Astrocyte (in vitro differentiated cells and primary cell): Measurements from ENCODE around the gene POLE. TPM values are rescaled to one million over a fixed set of nuclear protein-coding genes. Genes with fewer than 3 reads are reported as not detected.

Experiments used
- DNase-seq: peaks from one replicate; pipeline ENCODE4 v3.0.0-alpha.2; 2010; ENCODE audit warnings: low read depth
- FAIRE-seq: peaks from 2 replicates; lab custom pipeline; 2011; peaks lifted over from hg19 to GRCh38; lab: Jason Lieb, UNC
- H2AFZ ChIP-seq: 2 replicates; pipeline ENCODE4 v1.6.0; 2012; ENCODE audit warnings: low read depth, low read length, inconsistent platforms
- H3K27ac ChIP-seq: 2 replicates; pipeline ENCODE4 v1.5.1; 2011; ENCODE audit warnings: low read depth, low read length, inconsistent platforms
- H3K27me3 ChIP-seq: 2 replicates; pipeline ENCODE4 v1.6.0; 2011; ENCODE audit warnings: low read length, inconsistent platforms; ENCODE audit not compliant: insufficient read depth
- H3K36me3 ChIP-seq: 2 replicates; pipeline ENCODE4 v1.5.1; 2011; ENCODE audit warnings: low read length, inconsistent platforms; ENCODE audit not compliant: insufficient read depth
- H3K4me1 ChIP-seq: 2 replicates; pipeline ENCODE4 v1.5.1; 2011; ENCODE audit warnings: low read length, inconsistent platforms; ENCODE audit not compliant: insufficient read depth
- H3K4me2 ChIP-seq: 2 replicates; pipeline ENCODE4 v1.6.0; 2012; ENCODE audit warnings: low read length, inconsistent platforms
- H3K4me3 ChIP-seq: 2 replicates; pipeline ENCODE4 v1.5.1; 2011; ENCODE audit warnings: low read depth, mild to moderate bottlenecking, low read length, inconsistent platforms; ENCODE audit not compliant: insufficient read depth
- H3K79me2 ChIP-seq: 2 replicates; pipeline ENCODE4 v1.6.0; 2012; ENCODE audit warnings: mild to moderate bottlenecking, low read length, inconsistent platforms; ENCODE audit not compliant: insufficient read depth
- H3K9ac ChIP-seq: 2 replicates; pipeline ENCODE4 v1.6.0; 2012; ENCODE audit warnings: mild to moderate bottlenecking, low read length, inconsistent platforms
- H3K9me3 ChIP-seq: 2 replicates; pipeline ENCODE4 v1.5.1; 2012; ENCODE audit warnings: low read depth, mild to moderate bottlenecking, low read length, inconsistent platforms; ENCODE audit not compliant: insufficient read depth
- H4K20me1 ChIP-seq: 2 replicates; pipeline ENCODE4 v1.6.0; 2012; ENCODE audit warnings: low read length, inconsistent platforms; ENCODE audit not compliant: insufficient read depth
- H3K27ac Mint-ChIP-seq: one replicate; pipeline ENCODE4 v1.8.0; 2021; ENCODE audit warnings: mild to moderate bottlenecking, mixed read lengths; ENCODE audit not compliant: unreplicated experiment
- H3K27me3 Mint-ChIP-seq: one replicate; pipeline ENCODE4 v1.8.0; 2021; ENCODE audit warnings: low read depth, mixed read lengths; ENCODE audit not compliant: unreplicated experiment
- H3K36me3 Mint-ChIP-seq: one replicate; pipeline ENCODE4 v1.8.0; 2021; ENCODE audit warnings: low read depth, mixed read lengths; ENCODE audit not compliant: unreplicated experiment
- H3K4me1 Mint-ChIP-seq: one replicate; pipeline ENCODE4 v1.8.0; 2021; ENCODE audit warnings: low read depth, mixed read lengths; ENCODE audit not compliant: unreplicated experiment
- H3K4me3 Mint-ChIP-seq: one replicate; pipeline ENCODE4 v1.8.0; 2021; ENCODE audit warnings: mild to moderate bottlenecking, moderate library complexity, mixed read lengths; ENCODE audit not compliant: unreplicated experiment
- H3K9me3 Mint-ChIP-seq: one replicate; pipeline ENCODE4 v1.8.0; 2021; ENCODE audit warnings: mild to moderate bottlenecking, mixed read lengths; ENCODE audit not compliant: unreplicated experiment
- EZH2 ChIP-seq: IDR thresholded peaks from 2 replicates; pipeline ENCODE4 v1.6.1; 2012; ENCODE audit warnings: mild to moderate bottlenecking, low read length, inconsistent platforms; ENCODE audit not compliant: insufficient read depth
- total RNA-seq: library from RNA; stranded (reverse); gene quantifications from 2 replicates; pipeline ENCODE4 v1.2.1, GENCODE V29; 2021
- TF ChIP-seq, protein P1 (sequence below): IDR thresholded peaks from 2 replicates; pipeline ENCODE4 v1.5.1; 2011; ENCODE audit warnings: low read depth, mild to moderate bottlenecking, inconsistent platforms, low read length, moderate library complexity; ENCODE audit not compliant: insufficient read depth

The POLE gene
- total RNA-seq, 1 donor from 2014 or later: 15.4 TPM

DNA sequence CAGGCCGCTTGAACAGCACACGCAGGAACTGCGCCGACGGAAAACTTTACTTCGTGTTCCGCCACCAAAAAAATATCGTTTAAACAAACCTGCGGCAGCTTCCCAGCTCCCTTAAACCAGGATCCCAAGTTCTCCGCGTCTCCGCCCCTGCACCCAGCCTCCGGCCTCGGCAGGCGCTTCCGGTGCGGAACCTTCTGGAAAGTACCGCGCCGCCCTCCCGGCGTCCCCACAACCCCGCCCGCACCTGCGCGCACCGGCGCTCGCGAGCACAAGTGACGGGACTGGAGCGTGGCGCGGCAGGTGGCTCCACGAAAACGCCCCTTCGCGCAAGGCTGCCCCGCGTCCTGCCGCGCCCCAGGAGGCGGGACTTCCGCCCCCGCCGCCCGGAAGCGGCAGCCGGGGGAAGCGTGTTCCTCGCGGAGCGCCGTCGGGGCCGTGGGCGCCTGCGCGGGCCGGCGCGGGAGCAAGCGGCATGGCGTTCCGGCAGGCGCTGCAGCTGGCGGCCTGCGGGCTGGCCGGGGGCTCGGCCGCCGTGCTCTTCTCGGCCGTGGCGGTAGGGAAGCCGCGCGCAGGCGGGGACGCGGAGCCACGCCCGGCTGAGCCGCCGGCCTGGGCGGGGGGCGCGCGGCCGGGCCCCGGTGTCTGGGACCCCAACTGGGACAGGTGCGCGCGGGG is 23.4 kb upstream of the POLE start, which contains the start of gene PGAM5:
Gene PGAM5, plus strand, starts transcription at position 438 of the 675 bp plus-strand sequence. Its CDS starts 35 bp downstream, at position 473.
- Histone ChIP-seq H4K20me1 (peaks cover 39% of the 10 kb centered on the region), H3K9ac (peak within 1 kb of the TSS; percentile 87), H3K27ac (peak within 1 kb of the TSS; percentile 52), H3K27me3 (no peaks in the 10 kb centered on the region), H3K4me1 (peaks cover 7% of the 10 kb centered on the region), H3K79me2 (peaks cover 49% of the 10 kb centered on the region), H2AFZ (peak within 1 kb of the TSS; percentile 74), H3K4me3 (peak within 1 kb of the TSS; percentile 98), H3K36me3 (peaks cover 2% of the 10 kb centered on the region), H3K9me3 (no peaks in the 10 kb centered on the region), H3K4me2 (peak within 1 kb of the TSS; percentile 92)
- H3K9me3 Mint-ChIP-seq: no peaks in the 10 kb centered on the region
- peaks cover 4% of the 10 kb centered on the region for H3K36me3 Mint-ChIP-seq
- DNase-seq (peak; percentile 60), FAIRE-seq (no peak)
- H3K27me3 Mint-ChIP-seq: no peaks in the 10 kb centered on the region
- no peak for TF ChIP-seq EZH2
- TF ChIP-seq, protein P1, sequence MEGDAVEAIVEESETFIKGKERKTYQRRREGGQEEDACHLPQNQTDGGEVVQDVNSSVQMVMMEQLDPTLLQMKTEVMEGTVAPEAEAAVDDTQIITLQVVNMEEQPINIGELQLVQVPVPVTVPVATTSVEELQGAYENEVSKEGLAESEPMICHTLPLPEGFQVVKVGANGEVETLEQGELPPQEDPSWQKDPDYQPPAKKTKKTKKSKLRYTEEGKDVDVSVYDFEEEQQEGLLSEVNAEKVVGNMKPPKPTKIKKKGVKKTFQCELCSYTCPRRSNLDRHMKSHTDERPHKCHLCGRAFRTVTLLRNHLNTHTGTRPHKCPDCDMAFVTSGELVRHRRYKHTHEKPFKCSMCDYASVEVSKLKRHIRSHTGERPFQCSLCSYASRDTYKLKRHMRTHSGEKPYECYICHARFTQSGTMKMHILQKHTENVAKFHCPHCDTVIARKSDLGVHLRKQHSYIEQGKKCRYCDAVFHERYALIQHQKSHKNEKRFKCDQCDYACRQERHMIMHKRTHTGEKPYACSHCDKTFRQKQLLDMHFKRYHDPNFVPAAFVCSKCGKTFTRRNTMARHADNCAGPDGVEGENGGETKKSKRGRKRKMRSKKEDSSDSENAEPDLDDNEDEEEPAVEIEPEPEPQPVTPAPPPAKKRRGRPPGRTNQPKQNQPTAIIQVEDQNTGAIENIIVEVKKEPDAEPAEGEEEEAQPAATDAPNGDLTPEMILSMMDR: no peak
- peak within 1 kb of the TSS; percentile 91 for H3K27ac Mint-ChIP-seq
- peaks cover 1% of the 10 kb centered on the region for H3K4me1 Mint-ChIP-seq
- H3K4me3 Mint-ChIP-seq: peak within 1 kb of the TSS; percentile 90

DNA sequence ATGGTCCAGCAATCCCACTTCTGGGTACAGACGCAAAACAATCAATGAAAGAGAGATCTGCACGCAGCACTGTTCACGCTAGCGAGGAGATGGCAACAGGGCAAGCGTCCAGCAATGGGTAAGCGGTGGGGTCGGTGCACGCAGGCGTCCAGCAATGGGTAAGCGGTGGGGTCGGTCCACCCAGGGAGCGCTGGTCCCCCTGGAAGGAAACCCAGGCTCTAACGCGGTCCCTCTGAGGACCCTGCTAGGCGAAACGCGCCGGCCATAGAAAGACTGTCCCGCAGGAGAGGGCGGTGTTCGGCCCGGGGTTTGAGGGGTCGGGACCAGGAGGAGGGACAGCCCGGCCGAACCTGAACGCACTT is 22.9 kb upstream of the POLE start:
- H3K27ac Mint-ChIP-seq: peak overlapping the region; percentile 91
- DNase-seq (no peak), FAIRE-seq (no peak)
- Histone ChIP-seq H3K9me3 (no peaks in the 10 kb centered on the region), H3K27me3 (no peaks in the 10 kb centered on the region), H3K4me3 (peak overlapping the region; percentile 98), H3K9ac (peak overlapping the region; percentile 87), H3K4me2 (peak overlapping the region; percentile 92), H3K36me3 (peaks cover 2% of the 10 kb centered on the region), H3K4me1 (peaks cover 7% of the 10 kb centered on the region), H3K27ac (peak overlapping the region; percentile 52), H3K79me2 (peaks cover 49% of the 10 kb centered on the region), H4K20me1 (peaks cover 39% of the 10 kb centered on the region), H2AFZ (peak overlapping the region; percentile 74)
- H3K9me3 Mint-ChIP-seq: no peaks in the 10 kb centered on the region
- H3K4me3 Mint-ChIP-seq: peak overlapping the region; percentile 89
- no peak for TF ChIP-seq EZH2
- H3K4me1 Mint-ChIP-seq: peaks cover 1% of the 10 kb centered on the region
- no peaks in the 10 kb centered on the region for H3K27me3 Mint-ChIP-seq
- H3K36me3 Mint-ChIP-seq: peaks cover 4% of the 10 kb centered on the region

DNA sequence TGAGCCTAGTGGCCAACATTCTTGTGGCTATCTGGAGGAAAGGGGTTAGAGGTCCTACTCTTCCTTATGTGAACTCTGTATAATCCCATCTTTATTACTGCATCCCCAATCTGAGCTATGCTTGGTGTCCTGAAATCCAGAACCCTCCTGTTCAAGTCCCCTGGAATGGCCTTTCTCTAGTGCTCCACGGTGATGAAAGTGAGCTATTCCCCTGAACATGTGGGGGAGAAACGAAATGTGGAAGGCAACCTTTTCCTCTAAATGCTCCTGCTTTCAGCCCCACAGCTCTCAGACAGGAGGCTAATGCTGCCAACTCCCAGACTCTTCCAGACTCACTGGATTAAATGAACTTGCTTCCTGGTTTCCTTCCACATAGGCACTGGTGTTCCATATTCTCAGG is 21.0 kb upstream of the POLE start:
- no peak for DNase-seq
- Mint-ChIP-seq H3K4me3 (peak overlapping the region; percentile 89), H3K4me1 (peaks cover 10% of the 10 kb centered on the region), H3K9me3 (no peaks in the 10 kb centered on the region), H3K27ac (no peak overlapping the region), H3K36me3 (peaks cover 6% of the 10 kb centered on the region), H3K27me3 (no peaks in the 10 kb centered on the region)
- peaks cover 30% of the 10 kb centered on the region for H3K79me2 ChIP-seq
- TF ChIP-seq EZH2: no peak
- TF ChIP-seq, protein P1: no peak
- H3K9me3 ChIP-seq: no peaks in the 10 kb centered on the region
- peaks cover 20% of the 10 kb centered on the region for H4K20me1 ChIP-seq
- H3K36me3 ChIP-seq: no peaks in the 10 kb centered on the region
- FAIRE-seq: no peak
- H3K9ac ChIP-seq: no peak overlapping the region
- no peak overlapping the region for H3K27ac ChIP-seq
- no peak overlapping the region for H2AFZ ChIP-seq
- H3K4me2 ChIP-seq: no peak overlapping the region
- no peaks in the 10 kb centered on the region for H3K27me3 ChIP-seq
- no peak overlapping the region for H3K4me3 ChIP-seq
- H3K4me1 ChIP-seq: peaks cover 7% of the 10 kb centered on the region
